GM06990 (cell line): Measurements from ENCODE around the gene NXPH1.

ENCODE experiments used
- DNase-seq: peaks from one replicate; pipeline ENCODE4 v3.0.0-alpha.2; 2011; ENCODE audit not compliant: insufficient read length; ENCODE audit errors: extremely low read depth
- H3K27me3 ChIP-seq: replicated peaks from 2 replicates; pipeline ENCODE4 v1.6.0; 2011; ENCODE audit warnings: low read length; ENCODE audit not compliant: control insufficient read depth, insufficient read depth
- H3K36me3 ChIP-seq: 2 replicates; pipeline ENCODE4 v1.5.1; 2011; ENCODE audit warnings: low read length; ENCODE audit not compliant: control insufficient read depth, insufficient read depth
- H3K4me3 ChIP-seq: replicated peaks from 2 replicates; pipeline ENCODE4 v1.5.1; 2011; ENCODE audit warnings: low read depth, mild to moderate bottlenecking, control low read depth, low read length
- TF ChIP-seq, protein P1 (sequence below): IDR thresholded peaks from 2 replicates; pipeline ENCODE4 v1.5.1; 2011; ENCODE audit warnings: low read length, control low read depth, mild to moderate bottlenecking, inconsistent platforms; ENCODE audit not compliant: insufficient read depth, poor library complexity, severe bottlenecking

NXPH1 gene

DNA sequence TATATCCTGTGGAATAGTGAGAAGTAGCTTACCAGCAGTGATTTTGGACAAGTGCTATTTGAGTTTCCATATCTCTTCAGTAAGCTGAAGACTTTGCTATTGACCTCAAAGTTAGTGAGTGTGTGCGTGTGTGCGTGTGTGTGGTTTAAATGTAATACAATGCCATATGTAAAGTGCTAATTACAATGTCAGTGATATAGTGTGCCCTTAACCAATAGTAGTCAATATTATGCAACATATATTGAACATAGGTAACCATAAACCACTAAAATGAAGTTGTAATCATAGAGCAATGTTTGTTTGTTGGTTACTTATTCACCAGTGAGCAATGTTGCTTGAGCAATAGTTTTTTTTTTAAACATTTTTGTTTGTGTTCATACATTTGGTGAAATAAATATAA, 309.4 kb downstream of the NXPH1 start:
- Histone ChIP-seq H3K27me3 (no peaks in the 10 kb centered on the region), H3K4me3 (no peak overlapping the region), H3K36me3 (no peaks in the 10 kb centered on the region)
- TF ChIP-seq, protein P1, sequence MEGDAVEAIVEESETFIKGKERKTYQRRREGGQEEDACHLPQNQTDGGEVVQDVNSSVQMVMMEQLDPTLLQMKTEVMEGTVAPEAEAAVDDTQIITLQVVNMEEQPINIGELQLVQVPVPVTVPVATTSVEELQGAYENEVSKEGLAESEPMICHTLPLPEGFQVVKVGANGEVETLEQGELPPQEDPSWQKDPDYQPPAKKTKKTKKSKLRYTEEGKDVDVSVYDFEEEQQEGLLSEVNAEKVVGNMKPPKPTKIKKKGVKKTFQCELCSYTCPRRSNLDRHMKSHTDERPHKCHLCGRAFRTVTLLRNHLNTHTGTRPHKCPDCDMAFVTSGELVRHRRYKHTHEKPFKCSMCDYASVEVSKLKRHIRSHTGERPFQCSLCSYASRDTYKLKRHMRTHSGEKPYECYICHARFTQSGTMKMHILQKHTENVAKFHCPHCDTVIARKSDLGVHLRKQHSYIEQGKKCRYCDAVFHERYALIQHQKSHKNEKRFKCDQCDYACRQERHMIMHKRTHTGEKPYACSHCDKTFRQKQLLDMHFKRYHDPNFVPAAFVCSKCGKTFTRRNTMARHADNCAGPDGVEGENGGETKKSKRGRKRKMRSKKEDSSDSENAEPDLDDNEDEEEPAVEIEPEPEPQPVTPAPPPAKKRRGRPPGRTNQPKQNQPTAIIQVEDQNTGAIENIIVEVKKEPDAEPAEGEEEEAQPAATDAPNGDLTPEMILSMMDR = no peak
- no peak for DNase-seq

DNA sequence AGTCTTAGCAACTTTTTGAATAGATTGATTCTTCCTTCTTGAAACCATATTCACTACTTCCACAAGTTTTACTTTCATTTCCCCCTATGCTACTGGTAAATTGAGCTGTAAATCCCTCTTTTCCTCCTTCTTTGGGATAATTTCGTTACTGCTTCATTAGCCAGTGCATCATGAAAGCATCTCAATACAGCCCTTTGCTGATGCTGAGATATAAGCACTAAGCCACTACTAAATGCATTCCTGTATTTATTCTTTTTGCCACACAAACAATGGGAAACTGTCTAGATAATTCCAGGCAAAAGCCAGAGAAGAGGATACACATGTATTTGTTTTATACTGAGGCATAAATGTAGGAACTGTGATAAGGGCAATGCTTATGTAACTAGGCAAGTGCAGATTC, 313.9 kb downstream of the NXPH1 start:
- no peak for DNase-seq
- Histone ChIP-seq H3K27me3 (no peaks in the 10 kb centered on the region), H3K4me3 (no peak overlapping the region), H3K36me3 (no peaks in the 10 kb centered on the region)
- TF ChIP-seq, protein P1 = no peak

DNA sequence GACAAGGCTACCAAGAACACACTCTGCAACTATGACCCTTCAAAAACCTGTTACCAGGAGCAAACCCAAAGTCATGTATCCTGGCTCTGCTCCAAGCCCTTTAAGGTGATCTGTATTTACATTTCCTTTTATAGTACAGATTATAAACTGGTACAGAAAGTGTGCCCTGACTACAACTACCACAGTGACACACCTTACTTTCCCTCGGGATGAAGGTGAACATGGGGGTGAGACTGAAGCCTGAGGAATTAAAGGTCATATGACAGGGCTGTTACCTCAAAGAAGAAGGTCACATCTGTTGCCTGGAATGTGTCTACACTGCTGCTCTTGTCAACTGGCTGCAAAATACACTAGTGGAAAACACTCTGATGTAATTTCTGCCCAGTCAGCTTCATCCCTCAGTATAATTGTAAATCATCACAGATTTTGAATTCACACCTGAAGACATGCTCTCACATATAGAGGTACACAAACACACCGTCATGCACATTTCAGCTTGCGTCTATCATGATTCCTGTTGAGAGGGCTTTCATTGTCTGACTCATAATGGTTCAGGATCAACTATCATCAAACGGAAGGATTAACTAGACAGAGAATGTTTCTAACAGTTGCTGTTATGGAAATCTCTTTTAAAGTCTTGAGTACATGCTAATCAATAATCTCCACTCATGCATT, 318.3 kb downstream of the NXPH1 start:
- TF ChIP-seq, protein P1 = no peak
- Histone ChIP-seq H3K27me3 (no peaks in the 10 kb centered on the region), H3K4me3 (no peak overlapping the region), H3K36me3 (no peaks in the 10 kb centered on the region)
- DNase-seq = no peak

DNA sequence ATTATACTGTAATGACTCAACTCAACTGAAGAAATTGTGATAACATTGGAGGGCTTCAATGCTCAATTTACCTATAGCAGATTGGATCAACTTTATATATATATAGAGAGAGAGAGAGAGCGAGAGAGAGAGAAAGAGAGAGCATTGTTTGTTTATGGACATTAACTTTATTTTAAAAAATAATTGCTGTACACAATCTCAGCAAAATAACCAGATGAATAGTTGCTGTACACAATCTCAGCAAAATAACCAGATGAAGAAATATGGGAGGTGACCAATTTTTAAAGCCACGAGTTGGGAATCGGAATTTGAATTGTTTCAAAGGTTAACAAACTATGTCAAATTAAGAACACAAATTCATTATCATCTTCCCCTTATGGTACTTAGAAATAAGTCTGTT, 319.9 kb downstream of the NXPH1 start:
- no peak overlapping the region for H3K4me3 ChIP-seq
- no peak for DNase-seq
- TF ChIP-seq, protein P1 = no peak
- no peaks in the 10 kb centered on the region for H3K27me3 ChIP-seq
- no peaks in the 10 kb centered on the region for H3K36me3 ChIP-seq

DNA sequence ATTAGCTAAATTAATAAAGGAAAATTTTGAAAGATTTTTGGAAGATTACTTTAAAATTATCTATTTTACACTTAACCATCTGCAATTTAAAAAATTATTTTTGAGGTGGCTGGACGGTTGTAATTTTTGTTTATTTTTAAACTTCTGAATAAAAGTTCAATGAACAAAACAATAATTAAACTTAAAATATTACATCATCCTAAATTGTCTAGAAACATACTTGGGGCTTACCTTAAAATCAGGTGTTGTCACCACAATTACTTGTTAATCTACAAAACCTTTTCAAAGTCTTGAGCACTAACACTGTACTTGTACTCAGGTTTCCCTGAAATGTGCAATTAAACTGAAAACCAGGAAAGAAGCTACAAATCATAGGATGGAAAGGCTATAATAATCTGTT, 328.3 kb downstream of the NXPH1 start:
- H3K36me3 ChIP-seq = no peaks in the 10 kb centered on the region

More for the DNA sequence above, 328.3 kb downstream of the NXPH1 start:
- H3K4me3 ChIP-seq = no peak overlapping the region
- no peaks in the 10 kb centered on the region for H3K27me3 ChIP-seq
- no peak for DNase-seq
- TF ChIP-seq, protein P1 = no peak
